Stimulated activated naive CD8-positive, alpha-beta T cell treated with anti-CD3 and anti-CD28 coated beads, Interleukin-15, amount 100 ng/mL, for 72 hours (primary cell): ENCODE measurements around the gene KLHL13.

Source experiments
- ATAC-seq: fragments of 150-1000 bp; cut with Tn5 transposase; 2 replicates; pipeline ENCODE4 v1.10.0; 2021; ENCODE audit warnings: mild to moderate bottlenecking, moderate library complexity
- DNase-seq, 2 donors: peaks; one replicate each; pipeline ENCODE4 v3.0.0; 2021 to 2022
- H3K27ac Mint-ChIP-seq, 2 donors: one replicate each; pipeline ENCODE4 v1.8.0; 2022; ENCODE audit warnings: mild to moderate bottlenecking in 2 of 2, mixed read lengths in 2 of 2, moderate library complexity in 2 of 2
- H3K27me3 Mint-ChIP-seq: one replicate; pipeline ENCODE4 v1.8.0; 2022; ENCODE audit warnings: mixed read lengths
- H3K4me1 Mint-ChIP-seq: one replicate; pipeline ENCODE4 v1.8.0; 2022; ENCODE audit warnings: mild to moderate bottlenecking, mixed read lengths
- H3K4me3 Mint-ChIP-seq, 2 donors: one replicate each; pipeline ENCODE4 v1.8.0; 2022; ENCODE audit warnings: mild to moderate bottlenecking in 2 of 2, mixed read lengths in 2 of 2, moderate library complexity in 1 of 2
- H3K9me3 Mint-ChIP-seq, 2 donors: one replicate each; pipeline ENCODE4 v1.8.0; 2022; ENCODE audit warnings: mixed read lengths in 2 of 2

KLHL13 gene

GRCh38 chrX:117892469-117892868 lies 224.1 kb downstream of the KLHL13 start:
- Mint-ChIP-seq H3K4me3 (no peak overlapping the region), H3K4me1 (peaks cover 29% of the 10 kb centered on the region), H3K27ac (peak overlapping the region in 1 of 2 donors; percentile 13), H3K9me3 (no peaks in the 10 kb centered on the region), H3K27me3 (no peaks in the 10 kb centered on the region)
- DNase-seq, result no peak
- peak; percentile 64 for ATAC-seq

- DNase-seq, result no peak
- no peak overlapping the region for H3K27ac Mint-ChIP-seq
- peaks cover 11% of the 10 kb centered on the region in 2 donors for H3K9me3 Mint-ChIP-seq
- no peaks in the 10 kb centered on the region for H3K4me1 Mint-ChIP-seq
- H3K4me3 Mint-ChIP-seq, result no peak overlapping the region
- no peak for ATAC-seq
- no peaks in the 10 kb centered on the region for H3K27me3 Mint-ChIP-seq
These were observed 244.8 kb downstream of the KLHL13 start for GRCh38 chrX:117871796-117872195.

DNA sequence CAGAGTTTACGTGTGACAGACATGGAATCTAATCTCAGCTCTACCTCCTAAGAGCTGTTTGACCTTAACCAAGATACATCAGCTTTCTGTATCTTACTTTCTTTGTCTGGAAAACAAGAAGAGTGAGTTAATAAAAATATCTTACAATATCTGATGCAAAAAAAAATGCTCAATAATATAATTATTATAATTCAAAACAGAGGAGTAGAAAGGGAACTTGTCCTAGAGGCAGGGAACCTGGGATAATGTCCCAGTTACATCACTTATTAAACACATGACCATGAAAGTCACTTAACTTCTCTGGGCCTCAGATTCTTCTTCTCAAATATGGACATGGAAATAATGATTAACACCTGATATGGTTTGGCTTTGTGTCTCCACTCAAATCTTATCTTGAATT lies 256.1 kb downstream of the KLHL13 start:
- H3K4me1 Mint-ChIP-seq, result no peaks in the 10 kb centered on the region
- DNase-seq, result no peak
- H3K9me3 Mint-ChIP-seq, result no peaks in the 10 kb centered on the region
- no peaks in the 10 kb centered on the region for H3K27me3 Mint-ChIP-seq
- H3K27ac Mint-ChIP-seq, result no peak overlapping the region
- ATAC-seq, result no peak
- H3K4me3 Mint-ChIP-seq, result no peak overlapping the region

DNA sequence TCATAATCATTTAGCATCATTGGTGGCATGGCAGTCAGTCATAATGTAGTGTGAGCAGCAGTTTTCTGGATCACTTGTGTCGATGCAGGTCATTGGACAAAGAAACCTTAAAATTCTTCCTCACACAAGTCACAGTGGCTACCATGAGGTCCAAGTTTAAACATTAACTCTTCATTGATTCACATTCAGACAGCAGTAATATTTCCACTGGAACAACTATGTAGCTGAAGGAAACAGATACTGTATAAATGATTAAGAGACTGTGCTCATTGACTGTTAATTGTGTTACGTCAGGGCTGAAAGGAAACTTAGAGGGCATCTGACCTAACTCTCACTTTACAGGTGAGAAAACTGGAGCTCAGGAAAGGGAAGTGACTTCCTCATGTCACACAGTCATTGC lies 261.8 kb downstream of the KLHL13 start:
- Mint-ChIP-seq H3K9me3 (no peaks in the 10 kb centered on the region), H3K27me3 (no peaks in the 10 kb centered on the region), H3K27ac (no peak overlapping the region), H3K4me3 (no peak overlapping the region), H3K4me1 (no peaks in the 10 kb centered on the region)
- ATAC-seq (no peak), DNase-seq (no peak)

- H3K4me1 Mint-ChIP-seq, result no peaks in the 10 kb centered on the region
- H3K4me3 Mint-ChIP-seq, result no peak overlapping the region
- no peaks in the 10 kb centered on the region for H3K27me3 Mint-ChIP-seq
- no peaks in the 10 kb centered on the region for H3K9me3 Mint-ChIP-seq
- no peak for ATAC-seq
- DNase-seq, result no peak
- H3K27ac Mint-ChIP-seq, result no peak overlapping the region
These were observed 265.6 kb downstream of the KLHL13 start for GRCh38 chrX:117851025-117851424.
